Astrocyte of the cerebellum (primary cell): ENCODE data around the gene SLCO3A1.
"Not testable (repeated sequence)": the region's sequence is repeated elsewhere in the genome, so short reads cannot be mapped to it uniquely, and the experiment has no call there.

Experiments used
- DNase-seq: peaks from one replicate; pipeline ENCODE4 v3.0.0-alpha.2; 2011; ENCODE audit warnings: low read depth
- H3K4me3 ChIP-seq: 2 replicates; pipeline ENCODE4 v1.5.1; 2011; ENCODE audit warnings: mild to moderate bottlenecking, low read depth, low read length, moderate library complexity
- CTCF ChIP-seq: IDR thresholded peaks from 2 replicates; pipeline ENCODE4 v1.5.1; 2012; ENCODE audit warnings: low read length, low read depth, moderate library complexity, mild to moderate bottlenecking; ENCODE audit errors: missing control alignments
- in situ Hi-C: cut with HindIII; loops from 2 replicates; pipeline ENCODE4 v1.10.0; 2017; ENCODE audit warnings: low sequenced_read_pairs

The SLCO3A1 gene

GRCh38 chr15:92196342-92196741 lies 342.8 kb downstream of the SLCO3A1 start:
- H3K4me3 ChIP-seq = no peak overlapping the region
- in situ Hi-C loops = no loop called here
- no peak for TF ChIP-seq CTCF
- DNase-seq = no peak

- H3K4me3 ChIP-seq = no peak overlapping the region
- in situ Hi-C loops = no loop called here
- TF ChIP-seq CTCF = no peak
- no peak for DNase-seq
Observed at GRCh38 chr15:92197746-92198145, 344.2 kb downstream of the SLCO3A1 start.

- DNase-seq = no peak
- H3K4me3 ChIP-seq = no peak overlapping the region
- no peak for TF ChIP-seq CTCF
- in situ Hi-C loops = no loop called here
Observed at GRCh38 chr15:92200891-92201290, 347.4 kb downstream of the SLCO3A1 start.

GRCh38 chr15:92205255-92205739 lies 351.8 kb downstream of the SLCO3A1 start:
- H3K4me3 ChIP-seq = no peak overlapping the region
- DNase-seq = no peak
- in situ Hi-C loops = no loop called here
- TF ChIP-seq CTCF = no peak

GRCh38 chr15:92207601-92208000 lies 354.1 kb downstream of the SLCO3A1 start:
- DNase-seq, in situ Hi-C loops: not testable (repeated sequence)

More at GRCh38 chr15:92207601-92208000, 354.1 kb downstream of the SLCO3A1 start:
- not testable (repeated sequence) for H3K4me3 ChIP-seq
